RCC 7860 (cell line): ENCODE measurements around the gene FXR2.

Experiments
- DNase-seq: peaks from one replicate; pipeline ENCODE4 v3.0.0-alpha.2; 2015; ENCODE audit warnings: low spot score
- FAIRE-seq: peaks from 2 replicates; lab custom pipeline; 2012; peaks lifted over from hg19 to GRCh38; lab: Jason Lieb, UNC

FXR2 gene

GRCh38 chr17:7589204-7589868 is 25.4 kb downstream of the FXR2 start:
- DNase-seq = no peak
- FAIRE-seq = no peak

- DNase-seq = no peak
- FAIRE-seq = no peak
Observed at GRCh38 chr17:7588553-7589203, 26.0 kb downstream of the FXR2 start.

GRCh38 chr17:7587420-7588151 is 27.1 kb downstream of the FXR2 start:
- no peak for FAIRE-seq
- no peak for DNase-seq

DNA sequence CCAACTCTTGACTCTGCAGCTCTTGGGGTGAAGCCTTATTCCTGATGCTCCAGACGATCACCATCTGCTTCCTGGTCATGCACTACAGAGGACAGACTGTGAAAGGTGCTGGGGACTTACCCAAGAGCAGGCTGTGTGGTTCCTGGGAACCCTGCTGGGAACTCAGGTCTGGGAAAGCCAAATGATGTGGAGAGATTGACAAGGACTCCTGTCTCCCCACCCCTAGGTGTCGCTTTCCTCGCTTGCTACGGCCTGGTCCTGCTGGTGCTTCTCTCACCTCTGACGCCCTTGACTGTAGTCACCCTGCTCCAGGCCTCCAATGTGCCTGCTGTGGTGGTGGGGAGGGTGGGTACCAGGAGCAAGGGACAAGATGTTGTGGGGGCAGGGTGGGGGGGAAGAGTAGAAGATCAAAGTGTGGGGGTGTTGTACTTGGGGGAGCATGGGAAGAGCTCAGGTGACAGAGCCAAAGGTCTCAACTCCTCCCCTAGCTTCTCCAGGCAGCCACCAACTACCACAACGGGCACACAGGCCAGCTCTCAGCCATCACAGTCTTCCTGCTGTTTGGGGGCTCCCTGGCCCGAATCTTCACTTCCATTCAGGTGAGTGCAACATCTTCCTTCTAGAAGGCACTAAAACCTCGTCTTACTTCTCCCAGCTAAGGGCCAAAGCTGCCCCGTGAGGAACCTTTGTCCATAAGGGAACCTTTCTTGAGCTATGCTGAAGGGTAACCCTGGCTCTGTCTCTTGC is 27.9 kb downstream of the FXR2 start:
- DNase-seq (no peak), FAIRE-seq (no peak)

DNA sequence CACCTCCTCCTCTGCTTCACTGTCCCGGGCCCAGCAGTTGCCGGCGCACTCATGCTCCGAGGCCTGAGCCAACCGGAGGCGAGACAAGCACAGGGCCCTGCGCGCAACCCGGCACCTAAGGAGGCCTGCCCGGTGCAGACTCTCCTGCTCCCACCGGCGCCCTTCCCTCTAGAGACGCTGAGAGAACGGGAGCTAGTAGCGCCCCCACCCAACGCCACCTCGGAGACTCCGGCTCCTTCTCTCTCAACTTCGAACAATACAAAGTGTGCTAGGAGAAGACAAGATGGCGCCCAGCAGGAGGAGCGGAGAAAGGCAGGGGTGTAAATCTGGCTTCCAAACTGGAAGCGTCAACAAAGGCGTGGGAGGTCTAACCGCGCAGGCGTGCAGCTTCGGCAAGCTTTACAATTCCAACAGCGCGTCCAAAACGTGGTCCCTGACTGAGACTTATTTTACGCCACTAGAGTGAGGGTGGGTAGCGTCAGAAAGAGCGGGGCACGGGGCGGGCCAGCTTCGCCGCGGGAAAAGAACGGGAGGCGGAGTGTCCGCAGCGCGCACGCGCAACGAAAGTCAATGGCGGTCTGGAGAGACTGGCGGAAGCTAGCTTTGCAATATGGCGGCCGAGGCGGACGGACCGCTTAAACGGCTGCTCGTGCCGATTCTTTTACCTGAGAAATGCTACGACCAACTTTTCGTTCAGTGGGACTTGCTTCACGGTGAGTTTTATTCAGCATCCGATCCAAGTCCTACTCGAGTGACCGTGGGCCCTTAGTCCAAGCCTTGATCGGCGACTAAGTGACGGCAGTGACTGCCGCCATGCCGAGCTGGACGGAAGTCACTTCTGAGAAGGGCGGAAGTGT is 31.2 kb downstream of the FXR2 start, which contains the start of gene MPDU1:
Gene MPDU1, plus strand, starts transcription at position 600 of the 857 bp plus-strand sequence. Its CDS starts 11 bp downstream, at position 611.
- peak; percentile 85 for DNase-seq
- FAIRE-seq = peak; percentile 17

DNA sequence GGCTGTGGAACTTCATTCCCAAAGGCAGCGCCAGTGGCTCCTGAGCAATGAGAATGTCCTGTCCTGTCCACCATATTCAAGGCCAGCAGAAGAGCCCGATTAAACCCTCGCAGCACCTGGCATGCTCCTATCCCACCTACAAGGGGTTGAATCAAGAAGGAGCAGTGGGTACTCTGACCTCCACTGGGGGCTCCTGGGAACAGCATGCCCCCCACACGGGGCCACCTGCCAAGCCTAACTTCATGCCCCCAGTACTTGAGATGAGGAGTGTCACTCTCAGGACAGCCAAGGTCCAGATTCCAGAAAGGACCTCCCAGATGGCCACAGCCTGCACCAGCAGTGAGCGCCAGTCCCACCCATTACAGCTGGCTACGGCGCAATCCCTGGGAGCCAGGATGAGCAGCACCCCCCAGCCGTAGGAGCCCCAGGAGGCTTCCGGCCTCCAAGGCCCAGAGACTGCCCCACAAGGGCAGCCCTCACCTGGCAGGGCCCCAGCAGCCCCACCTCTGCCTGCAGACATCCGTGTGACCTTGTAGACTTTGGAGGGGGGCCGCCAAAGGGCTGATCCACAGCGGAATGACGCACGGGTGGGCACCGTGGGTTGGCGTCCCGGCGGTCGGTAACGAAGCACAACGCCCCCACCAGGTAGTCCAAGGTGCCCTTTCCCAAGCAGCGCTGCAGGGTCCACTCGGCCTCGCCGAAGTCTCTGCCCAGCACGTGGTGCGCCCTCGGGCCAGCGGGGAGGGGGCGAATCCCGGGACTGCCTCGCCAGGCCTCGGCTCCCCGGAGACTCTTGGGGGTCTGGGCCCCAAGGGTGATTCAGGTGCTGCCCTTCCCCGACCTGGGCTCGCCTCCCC is 32.1 kb downstream of the FXR2 start:
- FAIRE-seq = no peak

GRCh38 chr17:7580604-7581575 is 33.8 kb downstream of the FXR2 start:
- DNase-seq (no peak), FAIRE-seq (no peak)

More for the DNA sequence above, 32.1 kb downstream of the FXR2 start:
- DNase-seq = no peak

- no peak for FAIRE-seq
- no peak for DNase-seq
Observed at GRCh38 chr17:7579834-7580603, 34.7 kb downstream of the FXR2 start.

- peak; percentile 83 for FAIRE-seq
- DNase-seq = peak; percentile 96
Observed at GRCh38 chr17:7579001-7579833, 35.5 kb downstream of the FXR2 start, which contains the start of gene CD68. Gene CD68, plus strand, starts transcription at chr17:7579638. Its CDS starts 40 bp downstream, at chr17:7579678.

DNA sequence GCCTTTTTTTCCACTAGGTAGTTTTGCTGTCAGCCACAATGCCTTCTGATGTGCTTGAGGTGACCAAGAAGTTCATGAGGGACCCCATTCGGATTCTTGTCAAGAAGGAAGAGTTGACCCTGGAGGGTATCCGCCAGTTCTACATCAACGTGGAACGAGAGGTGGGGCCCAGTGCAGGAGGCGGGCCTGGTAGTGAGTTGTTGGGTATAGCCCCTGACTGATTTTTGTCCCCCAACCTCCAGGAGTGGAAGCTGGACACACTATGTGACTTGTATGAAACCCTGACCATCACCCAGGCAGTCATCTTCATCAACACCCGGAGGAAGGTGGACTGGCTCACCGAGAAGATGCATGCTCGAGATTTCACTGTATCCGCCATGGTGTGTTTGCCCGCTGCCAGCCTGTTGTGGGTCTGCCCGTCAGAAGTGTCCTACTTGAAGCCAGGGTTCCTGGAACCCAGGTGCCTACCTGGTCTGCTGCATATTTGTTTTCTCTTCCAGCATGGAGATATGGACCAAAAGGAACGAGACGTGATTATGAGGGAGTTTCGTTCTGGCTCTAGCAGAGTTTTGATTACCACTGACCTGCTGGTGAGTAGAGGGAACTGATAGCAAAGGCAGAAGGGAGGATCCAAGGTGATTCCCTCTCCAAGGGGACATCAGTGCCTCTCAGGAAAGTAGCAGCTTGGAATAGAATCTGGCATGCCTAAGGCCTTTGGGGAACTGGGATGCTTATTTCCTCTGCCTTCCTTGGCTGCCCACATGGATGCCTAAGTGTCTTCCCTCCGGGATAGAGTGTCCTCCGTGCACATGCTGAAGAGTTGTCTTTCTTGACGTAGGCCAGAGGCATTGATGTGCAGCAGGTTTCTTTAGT is 37.1 kb downstream of the FXR2 start:
- DNase-seq (no peak), FAIRE-seq (no peak)

GRCh38 chr17:7576432-7576937 is 38.2 kb downstream of the FXR2 start:
- no peak for DNase-seq
- no peak for FAIRE-seq

- no peak for DNase-seq
- FAIRE-seq = no peak
Observed at GRCh38 chr17:7575959-7576358, 38.7 kb downstream of the FXR2 start.

- DNase-seq (no peak), FAIRE-seq (no peak)
Observed at GRCh38 chr17:7575481-7575883, 39.2 kb downstream of the FXR2 start.

DNA sequence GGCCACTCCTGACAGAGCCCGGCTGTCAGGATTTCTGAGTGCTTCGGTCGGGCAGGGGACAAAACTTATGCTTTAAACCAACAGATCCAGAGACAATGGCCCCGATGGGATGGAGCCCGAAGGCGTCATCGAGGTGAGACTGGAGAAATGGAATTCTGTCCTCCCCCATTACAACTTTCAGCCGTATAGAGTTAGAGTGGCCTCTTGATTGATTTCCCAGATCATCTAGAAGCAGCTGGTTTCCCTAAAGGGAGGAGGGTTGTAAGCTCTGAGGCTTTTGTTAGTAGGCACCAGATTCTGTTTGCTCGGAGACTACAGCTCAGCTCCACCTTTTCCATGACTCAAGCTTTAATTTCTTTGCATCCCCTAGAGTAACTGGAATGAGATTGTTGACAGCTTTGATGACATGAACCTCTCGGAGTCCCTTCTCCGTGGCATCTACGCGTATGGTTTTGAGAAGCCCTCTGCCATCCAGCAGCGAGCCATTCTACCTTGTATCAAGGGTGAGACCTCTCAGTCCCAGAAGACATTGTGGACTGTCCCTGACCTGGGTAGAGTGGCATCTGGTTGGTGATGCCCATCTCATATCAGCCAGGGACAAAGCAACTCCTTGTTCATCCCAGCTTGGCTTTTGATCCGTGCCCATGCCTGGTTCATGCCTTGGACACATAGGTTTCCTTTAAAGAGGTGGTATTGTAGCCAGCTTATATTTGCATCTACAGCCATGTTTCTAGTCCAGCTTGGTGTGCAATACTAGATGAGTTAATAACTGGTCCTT is 40.3 kb downstream of the FXR2 start:
- FAIRE-seq (no peak), DNase-seq (no peak)
